ENCODE measurements around the gene CELSR1. TPM values are rescaled to one million over a fixed set of nuclear protein-coding genes. Genes with fewer than 3 reads are reported as not detected.

Gene CELSR1
- total RNA-seq, 1 donor from 2014 or later, result 27.9 TPM

GRCh38 chr22:46541536-46541935 lies 4.1 kb upstream of the CELSR1 start:
- Mint-ChIP-seq H3K9me3 (ENCODE audit: low read depth) (no peaks in the 10 kb centered on the region), H3K36me3 (ENCODE audit: low read depth) (no peaks in the 10 kb centered on the region), H3K4me3 (ENCODE audit: unreplicated experiment) (no peak overlapping the region), H3K27me3 (ENCODE audit: low read depth) (no peaks in the 10 kb centered on the region), H3K4me1 (ENCODE audit: low read depth) (peaks cover 54% of the 10 kb centered on the region), H3K27ac (ENCODE audit: unreplicated experiment) (no peak overlapping the region)
- no peak for DNase-seq (ENCODE audit: low spot score)
- TF ChIP-seq, protein P1, sequence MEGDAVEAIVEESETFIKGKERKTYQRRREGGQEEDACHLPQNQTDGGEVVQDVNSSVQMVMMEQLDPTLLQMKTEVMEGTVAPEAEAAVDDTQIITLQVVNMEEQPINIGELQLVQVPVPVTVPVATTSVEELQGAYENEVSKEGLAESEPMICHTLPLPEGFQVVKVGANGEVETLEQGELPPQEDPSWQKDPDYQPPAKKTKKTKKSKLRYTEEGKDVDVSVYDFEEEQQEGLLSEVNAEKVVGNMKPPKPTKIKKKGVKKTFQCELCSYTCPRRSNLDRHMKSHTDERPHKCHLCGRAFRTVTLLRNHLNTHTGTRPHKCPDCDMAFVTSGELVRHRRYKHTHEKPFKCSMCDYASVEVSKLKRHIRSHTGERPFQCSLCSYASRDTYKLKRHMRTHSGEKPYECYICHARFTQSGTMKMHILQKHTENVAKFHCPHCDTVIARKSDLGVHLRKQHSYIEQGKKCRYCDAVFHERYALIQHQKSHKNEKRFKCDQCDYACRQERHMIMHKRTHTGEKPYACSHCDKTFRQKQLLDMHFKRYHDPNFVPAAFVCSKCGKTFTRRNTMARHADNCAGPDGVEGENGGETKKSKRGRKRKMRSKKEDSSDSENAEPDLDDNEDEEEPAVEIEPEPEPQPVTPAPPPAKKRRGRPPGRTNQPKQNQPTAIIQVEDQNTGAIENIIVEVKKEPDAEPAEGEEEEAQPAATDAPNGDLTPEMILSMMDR (IDR thresholded peaks at IDR 0.05), result no peak

- no peak for DNase-seq (ENCODE audit: low spot score)
- Mint-ChIP-seq H3K27me3 (ENCODE audit: low read depth) (no peaks in the 10 kb centered on the region), H3K27ac (ENCODE audit: unreplicated experiment) (no peak overlapping the region), H3K4me1 (ENCODE audit: low read depth) (peaks cover 51% of the 10 kb centered on the region), H3K9me3 (ENCODE audit: low read depth) (no peaks in the 10 kb centered on the region), H3K36me3 (ENCODE audit: low read depth) (no peaks in the 10 kb centered on the region), H3K4me3 (ENCODE audit: unreplicated experiment) (no peak overlapping the region)
- TF ChIP-seq, protein P1 (IDR thresholded peaks at IDR 0.05), result no peak
Observed at GRCh38 chr22:46540874-46541273, 3.5 kb upstream of the CELSR1 start.

DNA sequence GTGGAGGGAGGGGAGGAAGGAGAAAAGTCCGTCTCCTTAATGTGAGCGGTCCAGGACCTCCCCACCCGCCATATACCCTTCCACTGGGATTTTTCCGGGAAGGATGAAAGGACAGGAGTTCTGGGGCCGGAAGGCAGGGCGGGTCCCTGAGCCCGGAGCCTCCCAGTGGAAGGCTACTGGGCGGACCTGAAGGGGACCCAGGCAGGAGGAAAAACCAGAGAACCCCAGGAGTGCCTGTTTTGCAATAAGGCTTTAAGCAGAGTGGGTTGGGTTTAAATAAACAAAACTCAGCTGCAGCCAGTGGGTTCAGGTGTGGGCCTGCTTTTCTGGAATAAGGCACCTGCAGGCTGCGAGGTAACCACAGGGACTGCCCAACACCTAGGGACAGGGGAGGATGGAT lies 1.7 kb upstream of the CELSR1 start:
- peak overlapping the region; percentile 91 for H3K27ac Mint-ChIP-seq (ENCODE audit: unreplicated experiment)
- H3K4me1 Mint-ChIP-seq (ENCODE audit: low read depth), result peaks cover 48% of the 10 kb centered on the region
- TF ChIP-seq, protein P1 (IDR thresholded peaks at IDR 0.05), result no peak
- no peak for DNase-seq (ENCODE audit: low spot score)
- no peaks in the 10 kb centered on the region for H3K9me3 Mint-ChIP-seq (ENCODE audit: low read depth)
- H3K27me3 Mint-ChIP-seq (ENCODE audit: low read depth), result no peaks in the 10 kb centered on the region
- peaks cover 1% of the 10 kb centered on the region for H3K36me3 Mint-ChIP-seq (ENCODE audit: low read depth)
- H3K4me3 Mint-ChIP-seq (ENCODE audit: unreplicated experiment), result peak overlapping the region; percentile 80

GRCh38 chr22:46538814-46539160 lies 1.4 kb upstream of the CELSR1 start:
- no peak for DNase-seq (ENCODE audit: low spot score)
- H3K36me3 Mint-ChIP-seq (ENCODE audit: low read depth), result peaks cover 1% of the 10 kb centered on the region
- peak overlapping the region; percentile 91 for H3K27ac Mint-ChIP-seq (ENCODE audit: unreplicated experiment)
- no peaks in the 10 kb centered on the region for H3K9me3 Mint-ChIP-seq (ENCODE audit: low read depth)
- peaks cover 52% of the 10 kb centered on the region for H3K4me1 Mint-ChIP-seq (ENCODE audit: low read depth)
- H3K4me3 Mint-ChIP-seq (ENCODE audit: unreplicated experiment), result peak overlapping the region; percentile 80
- TF ChIP-seq, protein P1 (IDR thresholded peaks at IDR 0.05), result peak; percentile 30
- H3K27me3 Mint-ChIP-seq (ENCODE audit: low read depth), result no peaks in the 10 kb centered on the region

DNA sequence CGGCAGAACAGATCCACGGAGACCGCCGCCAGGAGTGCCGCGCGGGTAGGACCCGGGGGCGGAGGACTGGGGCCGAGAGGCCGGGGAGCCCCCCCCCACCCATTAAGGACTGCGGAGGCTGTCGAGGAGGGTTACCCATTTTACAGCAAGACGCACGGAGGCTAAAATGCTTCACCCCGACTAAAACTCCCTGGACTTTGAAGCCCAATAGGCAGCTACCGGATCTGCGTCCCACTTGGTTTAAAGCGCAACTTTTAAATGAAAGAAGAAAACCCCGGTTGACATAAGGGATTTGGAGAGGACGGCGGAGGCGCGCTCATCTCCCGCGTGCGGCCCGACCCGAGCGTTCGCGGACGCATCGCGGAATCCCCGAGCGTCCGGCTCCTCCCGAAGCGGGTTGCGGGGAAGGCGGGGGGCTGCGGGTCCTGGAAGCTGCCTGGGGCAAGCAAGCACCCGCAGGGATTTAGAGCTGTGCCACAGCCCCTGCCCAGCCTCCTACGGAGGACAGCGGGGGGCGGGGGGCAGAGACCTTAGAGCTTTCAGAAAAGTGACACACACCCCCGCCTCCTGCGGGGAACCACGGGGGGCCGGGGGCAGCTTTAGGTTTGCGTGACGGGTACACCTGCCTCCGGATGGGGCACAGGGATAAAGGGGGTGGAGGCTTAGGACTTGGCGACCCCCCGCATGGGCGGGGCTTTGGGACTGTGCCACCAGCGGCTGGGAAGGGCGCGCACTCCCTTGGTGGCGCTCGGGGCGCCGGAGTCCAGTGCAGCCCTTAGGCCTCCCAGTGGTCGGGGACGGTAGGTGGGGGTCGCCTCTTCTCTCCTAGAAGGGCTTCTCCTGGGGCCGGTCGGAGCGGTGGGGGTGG lies 760 bp upstream of the CELSR1 start:
- Mint-ChIP-seq H3K27me3 (ENCODE audit: low read depth) (no peaks in the 10 kb centered on the region), H3K9me3 (ENCODE audit: low read depth) (no peaks in the 10 kb centered on the region), H3K4me3 (ENCODE audit: unreplicated experiment) (peak overlapping the region; percentile 80), H3K27ac (ENCODE audit: unreplicated experiment) (peak overlapping the region; percentile 91), H3K4me1 (ENCODE audit: low read depth) (peaks cover 56% of the 10 kb centered on the region), H3K36me3 (ENCODE audit: low read depth) (peaks cover 1% of the 10 kb centered on the region)
- DNase-seq (ENCODE audit: low spot score), result peak; percentile 84
- TF ChIP-seq, protein P1 (IDR thresholded peaks at IDR 0.05), result peak; percentile 65
